ENCODE measurements around the gene CYP3A4.

- no peak for TF ChIP-seq POLR2A (IDR thresholded peaks at IDR 0.05)
- no peak for TF ChIP-seq EP300 (IDR thresholded peaks at IDR 0.05)
- no peak for TF ChIP-seq CTCF (IDR thresholded peaks at IDR 0.05)
Measured at GRCh38 chr7:99733448-99733847, 50.5 kb downstream of the CYP3A4 start.
